Ramos (cell line): ENCODE measurements around the gene C5AR2.
"Not testable (repeated sequence)": the region's sequence is repeated elsewhere in the genome, so short reads cannot be mapped to it uniquely, and the experiment has no call there.

ENCODE experiments used
- in situ Hi-C: fragments of 300-500 bp; cut with MboI; formaldehyde crosslinking; loops from one replicate; pipeline ENCODE4 v1.14.3; 2022; ENCODE audit warnings: low sequenced_read_pairs; ENCODE audit not compliant: unreplicated experiment

The C5AR2 gene

GRCh38 chr19:47331931-47332547, at the start of gene C5AR2:
TSS of gene C5AR2 (plus strand) at chr19:47332175. CDS start at chr19:47340800, 8,625 bp downstream.
- in situ Hi-C loops: no loop called here

- in situ Hi-C loops: no loop called here
These were observed 48.4 kb upstream of the C5AR2 start for GRCh38 chr19:47283405-47284059.

GRCh38 chr19:47284324-47284899, 47.6 kb upstream of the C5AR2 start:
- in situ Hi-C loops: no loop called here

- in situ Hi-C loops: loop anchor here (5.0 to 10.0 kb wide), 2 partner anchors 96 to 399 kb away; no protein-coding TSS in a partner anchor
These were observed 35.9 kb upstream of the C5AR2 start for GRCh38 chr19:47296036-47296435.

GRCh38 chr19:47300867-47301266, 31.1 kb upstream of the C5AR2 start:
- in situ Hi-C loops: not testable (repeated sequence)

- in situ Hi-C loops: no loop called here
These were observed 29.7 kb upstream of the C5AR2 start for GRCh38 chr19:47302249-47302648.

- in situ Hi-C loops: no loop called here
These were observed 28.0 kb upstream of the C5AR2 start for GRCh38 chr19:47303966-47304365.

GRCh38 chr19:47305309-47305751, 26.6 kb upstream of the C5AR2 start:
- in situ Hi-C loops: no loop called here

- in situ Hi-C loops: no loop called here
These were observed 25.7 kb upstream of the C5AR2 start for GRCh38 chr19:47306303-47306702.

- in situ Hi-C loops: no loop called here
These were observed 22.9 kb upstream of the C5AR2 start for GRCh38 chr19:47309038-47309437.

- in situ Hi-C loops: no loop called here
These were observed 22.4 kb upstream of the C5AR2 start, which contains the start of gene C5AR1 for GRCh38 chr19:47309608-47310007. TSS of gene C5AR1 (plus strand) at chr19:47309861. CDS start at chr19:47309896, 35 bp downstream.

- in situ Hi-C loops: no loop called here
These were observed 21.7 kb upstream of the C5AR2 start for GRCh38 chr19:47310323-47310722.

- in situ Hi-C loops: no loop called here
These were observed 21.2 kb upstream of the C5AR2 start for GRCh38 chr19:47310819-47311218.

- in situ Hi-C loops: no loop called here
These were observed 19.5 kb upstream of the C5AR2 start for GRCh38 chr19:47312366-47313006.

- in situ Hi-C loops: no loop called here
These were observed 18.1 kb upstream of the C5AR2 start for GRCh38 chr19:47313754-47314295.

GRCh38 chr19:47315125-47315821, 16.7 kb upstream of the C5AR2 start:
- in situ Hi-C loops: no loop called here

GRCh38 chr19:47316513-47316912, 15.5 kb upstream of the C5AR2 start:
- in situ Hi-C loops: no loop called here

GRCh38 chr19:47319923-47320871, 11.8 kb upstream of the C5AR2 start:
- in situ Hi-C loops: no loop called here

GRCh38 chr19:47321630-47322029, 10.3 kb upstream of the C5AR2 start:
- in situ Hi-C loops: no loop called here
